Astrocyte (in vitro differentiated cells and primary cell): ENCODE results near the gene PALLD. TPM values are rescaled to one million over a fixed set of nuclear protein-coding genes. Genes with fewer than 3 reads are reported as not detected.

Experiments used
- DNase-seq: peaks from one replicate; pipeline ENCODE4 v3.0.0-alpha.2; 2010; ENCODE audit warnings: low read depth
- FAIRE-seq: peaks from 2 replicates; lab custom pipeline; 2011; peaks lifted over from hg19 to GRCh38; lab: Jason Lieb, UNC
- H2AFZ ChIP-seq: 2 replicates; pipeline ENCODE4 v1.6.0; 2012; ENCODE audit warnings: low read depth, low read length, inconsistent platforms
- H3K27ac ChIP-seq: 2 replicates; pipeline ENCODE4 v1.5.1; 2011; ENCODE audit warnings: low read depth, low read length, inconsistent platforms
- H3K27me3 ChIP-seq: 2 replicates; pipeline ENCODE4 v1.6.0; 2011; ENCODE audit warnings: low read length, inconsistent platforms; ENCODE audit not compliant: insufficient read depth
- H3K36me3 ChIP-seq: 2 replicates; pipeline ENCODE4 v1.5.1; 2011; ENCODE audit warnings: low read length, inconsistent platforms; ENCODE audit not compliant: insufficient read depth
- H3K4me1 ChIP-seq: 2 replicates; pipeline ENCODE4 v1.5.1; 2011; ENCODE audit warnings: low read length, inconsistent platforms; ENCODE audit not compliant: insufficient read depth
- H3K4me2 ChIP-seq: 2 replicates; pipeline ENCODE4 v1.6.0; 2012; ENCODE audit warnings: low read length, inconsistent platforms
- H3K4me3 ChIP-seq: 2 replicates; pipeline ENCODE4 v1.5.1; 2011; ENCODE audit warnings: low read depth, mild to moderate bottlenecking, low read length, inconsistent platforms; ENCODE audit not compliant: insufficient read depth
- H3K79me2 ChIP-seq: 2 replicates; pipeline ENCODE4 v1.6.0; 2012; ENCODE audit warnings: mild to moderate bottlenecking, low read length, inconsistent platforms; ENCODE audit not compliant: insufficient read depth
- H3K9ac ChIP-seq: 2 replicates; pipeline ENCODE4 v1.6.0; 2012; ENCODE audit warnings: mild to moderate bottlenecking, low read length, inconsistent platforms
- H3K9me3 ChIP-seq: 2 replicates; pipeline ENCODE4 v1.5.1; 2012; ENCODE audit warnings: low read depth, mild to moderate bottlenecking, low read length, inconsistent platforms; ENCODE audit not compliant: insufficient read depth
- H4K20me1 ChIP-seq: 2 replicates; pipeline ENCODE4 v1.6.0; 2012; ENCODE audit warnings: low read length, inconsistent platforms; ENCODE audit not compliant: insufficient read depth
- H3K27ac Mint-ChIP-seq: one replicate; pipeline ENCODE4 v1.8.0; 2021; ENCODE audit warnings: mild to moderate bottlenecking, mixed read lengths; ENCODE audit not compliant: unreplicated experiment
- H3K27me3 Mint-ChIP-seq: one replicate; pipeline ENCODE4 v1.8.0; 2021; ENCODE audit warnings: low read depth, mixed read lengths; ENCODE audit not compliant: unreplicated experiment
- H3K36me3 Mint-ChIP-seq: one replicate; pipeline ENCODE4 v1.8.0; 2021; ENCODE audit warnings: low read depth, mixed read lengths; ENCODE audit not compliant: unreplicated experiment
- H3K4me1 Mint-ChIP-seq: one replicate; pipeline ENCODE4 v1.8.0; 2021; ENCODE audit warnings: low read depth, mixed read lengths; ENCODE audit not compliant: unreplicated experiment
- H3K4me3 Mint-ChIP-seq: one replicate; pipeline ENCODE4 v1.8.0; 2021; ENCODE audit warnings: mild to moderate bottlenecking, moderate library complexity, mixed read lengths; ENCODE audit not compliant: unreplicated experiment
- H3K9me3 Mint-ChIP-seq: one replicate; pipeline ENCODE4 v1.8.0; 2021; ENCODE audit warnings: mild to moderate bottlenecking, mixed read lengths; ENCODE audit not compliant: unreplicated experiment
- EZH2 ChIP-seq: IDR thresholded peaks from 2 replicates; pipeline ENCODE4 v1.6.1; 2012; ENCODE audit warnings: mild to moderate bottlenecking, low read length, inconsistent platforms; ENCODE audit not compliant: insufficient read depth
- total RNA-seq: library from RNA; stranded (reverse); gene quantifications from 2 replicates; pipeline ENCODE4 v1.2.1, GENCODE V29; 2021
- TF ChIP-seq, protein P1 (sequence below): IDR thresholded peaks from 2 replicates; pipeline ENCODE4 v1.5.1; 2011; ENCODE audit warnings: low read depth, mild to moderate bottlenecking, inconsistent platforms, low read length, moderate library complexity; ENCODE audit not compliant: insufficient read depth

PALLD gene
- total RNA-seq, 1 donor from 2014 or later: 498 TPM

DNA sequence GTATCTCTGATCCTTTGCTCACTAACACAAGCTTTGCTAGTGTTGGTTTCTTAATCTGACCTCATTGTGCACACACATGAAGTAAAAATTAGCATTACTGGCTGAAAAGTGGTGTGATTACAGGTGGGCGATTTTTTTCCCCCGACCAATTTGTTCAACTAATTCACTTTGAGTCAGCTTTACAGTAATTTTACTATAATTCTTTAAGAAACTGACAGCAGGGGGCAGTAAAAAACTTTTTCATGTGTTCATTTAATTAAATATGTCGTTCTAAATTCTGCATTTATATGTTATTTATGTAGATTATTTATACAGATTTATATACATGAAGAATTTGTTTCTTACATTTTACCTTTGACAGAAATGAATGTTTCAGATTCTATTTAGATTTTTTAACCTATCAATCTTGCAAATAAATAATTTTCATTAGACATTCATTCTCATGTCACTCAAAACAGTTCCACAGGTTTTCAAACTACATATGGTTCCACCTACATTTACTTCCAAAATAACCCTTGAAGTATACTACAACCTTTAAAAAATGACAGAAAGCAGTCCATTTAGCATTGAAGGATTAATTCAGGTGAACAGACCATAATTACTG, 17.5 kb downstream of the PALLD start:
- H3K4me2 ChIP-seq: no peak overlapping the region
- peak; percentile 65 for FAIRE-seq
- H3K27me3 Mint-ChIP-seq: no peaks in the 10 kb centered on the region
- H3K27me3 ChIP-seq: no peaks in the 10 kb centered on the region
- no peaks in the 10 kb centered on the region for H3K9me3 ChIP-seq
- H3K36me3 Mint-ChIP-seq: peaks cover 12% of the 10 kb centered on the region
- no peak overlapping the region for H3K4me3 ChIP-seq
- no peak overlapping the region for H3K9ac ChIP-seq
- H4K20me1 ChIP-seq: no peaks in the 10 kb centered on the region
- H3K4me1 ChIP-seq: no peaks in the 10 kb centered on the region
- no peaks in the 10 kb centered on the region for H3K36me3 ChIP-seq
- H3K4me1 Mint-ChIP-seq: peaks cover 16% of the 10 kb centered on the region
- H3K9me3 Mint-ChIP-seq: no peaks in the 10 kb centered on the region
- H3K27ac Mint-ChIP-seq: peak overlapping the region; percentile 38
- H2AFZ ChIP-seq: no peak overlapping the region
- no peak overlapping the region for H3K27ac ChIP-seq
- H3K4me3 Mint-ChIP-seq: no peak overlapping the region
- H3K79me2 ChIP-seq: no peaks in the 10 kb centered on the region
- DNase-seq: no peak
- TF ChIP-seq, protein P1, sequence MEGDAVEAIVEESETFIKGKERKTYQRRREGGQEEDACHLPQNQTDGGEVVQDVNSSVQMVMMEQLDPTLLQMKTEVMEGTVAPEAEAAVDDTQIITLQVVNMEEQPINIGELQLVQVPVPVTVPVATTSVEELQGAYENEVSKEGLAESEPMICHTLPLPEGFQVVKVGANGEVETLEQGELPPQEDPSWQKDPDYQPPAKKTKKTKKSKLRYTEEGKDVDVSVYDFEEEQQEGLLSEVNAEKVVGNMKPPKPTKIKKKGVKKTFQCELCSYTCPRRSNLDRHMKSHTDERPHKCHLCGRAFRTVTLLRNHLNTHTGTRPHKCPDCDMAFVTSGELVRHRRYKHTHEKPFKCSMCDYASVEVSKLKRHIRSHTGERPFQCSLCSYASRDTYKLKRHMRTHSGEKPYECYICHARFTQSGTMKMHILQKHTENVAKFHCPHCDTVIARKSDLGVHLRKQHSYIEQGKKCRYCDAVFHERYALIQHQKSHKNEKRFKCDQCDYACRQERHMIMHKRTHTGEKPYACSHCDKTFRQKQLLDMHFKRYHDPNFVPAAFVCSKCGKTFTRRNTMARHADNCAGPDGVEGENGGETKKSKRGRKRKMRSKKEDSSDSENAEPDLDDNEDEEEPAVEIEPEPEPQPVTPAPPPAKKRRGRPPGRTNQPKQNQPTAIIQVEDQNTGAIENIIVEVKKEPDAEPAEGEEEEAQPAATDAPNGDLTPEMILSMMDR: peak; percentile 40
- no peak for TF ChIP-seq EZH2

DNA sequence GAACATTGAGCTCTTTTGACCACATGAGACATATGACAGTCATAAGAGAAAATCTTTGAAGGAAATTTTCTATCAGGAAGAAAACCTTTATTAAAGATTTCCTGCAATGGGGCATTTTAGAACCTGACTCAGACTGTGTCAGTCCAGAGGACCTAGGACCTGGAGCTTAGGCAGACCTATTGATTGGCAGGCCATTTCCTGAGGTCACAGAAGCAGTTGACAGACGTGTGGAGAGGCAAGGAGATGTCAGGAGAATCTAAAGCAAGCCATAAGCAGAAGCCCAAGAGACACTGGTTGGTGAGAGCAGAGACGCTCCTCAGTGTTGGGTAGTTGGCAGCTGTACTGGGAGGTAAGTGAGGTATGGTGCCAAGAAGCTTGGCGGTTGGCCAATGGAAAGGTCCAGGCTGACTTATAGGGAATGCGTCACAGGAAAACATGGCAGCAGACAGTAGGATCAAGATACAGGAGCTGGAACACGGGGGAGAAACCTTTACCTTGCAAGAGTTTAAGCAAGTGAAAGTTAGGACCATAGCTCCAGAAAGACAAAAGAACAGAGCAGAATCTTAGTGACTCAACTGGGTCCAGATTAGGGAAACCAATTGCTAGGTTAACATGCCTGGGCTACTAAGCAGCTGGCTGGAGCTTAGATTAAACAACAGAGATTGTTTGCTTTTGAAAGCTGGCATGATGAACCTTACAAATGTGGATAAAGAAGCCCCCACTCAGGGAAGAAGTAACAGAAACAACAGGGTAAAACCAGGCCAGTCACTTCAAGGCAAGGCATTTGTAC, 18.6 kb downstream of the PALLD start:
- peak overlapping the region; percentile 1 for H2AFZ ChIP-seq
- no peak overlapping the region for H3K4me3 ChIP-seq
- Mint-ChIP-seq H3K9me3 (no peaks in the 10 kb centered on the region), H3K36me3 (peaks cover 12% of the 10 kb centered on the region), H3K27me3 (no peaks in the 10 kb centered on the region), H3K4me1 (peaks cover 8% of the 10 kb centered on the region), H3K27ac (peak overlapping the region; percentile 44), H3K4me3 (no peak overlapping the region)
- no peak overlapping the region for H3K9ac ChIP-seq
- DNase-seq (no peak), FAIRE-seq (no peak)
- H4K20me1 ChIP-seq: no peaks in the 10 kb centered on the region
- no peak overlapping the region for H3K27ac ChIP-seq
- H3K79me2 ChIP-seq: no peaks in the 10 kb centered on the region
- H3K4me2 ChIP-seq: no peak overlapping the region
- TF ChIP-seq, protein P1: no peak
- TF ChIP-seq EZH2: no peak
- H3K9me3 ChIP-seq: no peaks in the 10 kb centered on the region
- H3K4me1 ChIP-seq: no peaks in the 10 kb centered on the region
- H3K27me3 ChIP-seq: no peaks in the 10 kb centered on the region
- no peaks in the 10 kb centered on the region for H3K36me3 ChIP-seq

DNA sequence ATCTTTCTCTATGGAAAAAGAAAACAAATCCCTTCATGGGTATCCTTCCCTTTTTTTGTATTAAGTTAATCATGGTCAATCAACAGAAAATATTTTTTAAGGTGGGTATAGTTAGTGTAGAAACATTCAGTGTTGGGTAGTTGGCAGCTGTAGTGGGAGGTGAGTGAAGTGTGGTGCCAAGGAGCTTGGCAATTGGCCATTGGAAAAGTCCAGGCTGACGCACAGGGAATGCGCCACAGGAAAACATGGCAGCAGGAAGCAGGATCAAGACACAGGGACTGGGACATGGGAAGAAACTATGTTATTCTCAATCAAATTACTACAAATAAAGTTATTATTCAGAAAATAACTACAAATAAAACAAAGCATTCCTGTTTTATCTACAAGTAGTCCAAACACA, 20.0 kb downstream of the PALLD start:
- Histone ChIP-seq H3K36me3 (no peaks in the 10 kb centered on the region), H3K4me3 (no peak overlapping the region), H2AFZ (no peak overlapping the region), H3K4me2 (no peak overlapping the region), H3K9ac (no peak overlapping the region), H4K20me1 (no peaks in the 10 kb centered on the region), H3K9me3 (no peaks in the 10 kb centered on the region), H3K4me1 (no peaks in the 10 kb centered on the region), H3K79me2 (no peaks in the 10 kb centered on the region), H3K27ac (no peak overlapping the region), H3K27me3 (no peaks in the 10 kb centered on the region)
- H3K4me3 Mint-ChIP-seq: no peak overlapping the region
- DNase-seq (no peak), FAIRE-seq (no peak)
- H3K9me3 Mint-ChIP-seq: no peaks in the 10 kb centered on the region
- H3K36me3 Mint-ChIP-seq: peaks cover 12% of the 10 kb centered on the region
- no peak overlapping the region for H3K27ac Mint-ChIP-seq
- TF ChIP-seq EZH2: no peak
- peaks cover 10% of the 10 kb centered on the region for H3K4me1 Mint-ChIP-seq
- H3K27me3 Mint-ChIP-seq: no peaks in the 10 kb centered on the region
